AG04450 (cell line): ENCODE results near the gene LAMC1. TPM values are rescaled to one million over a fixed set of nuclear protein-coding genes. Genes with fewer than 3 reads are reported as not detected.

ENCODE experiments used
- CTCF ChIA-PET: fragments of 300-600, 350-600 bp; formaldehyde crosslinking; extraction: SDS; loops from one replicate; lab custom pipeline; 2022; ENCODE audit warnings: antibody characterized with exemption, inconsistent platforms; lab: Charles Lee
- POLR2A ChIA-PET: fragments of 350-600 bp; formaldehyde crosslinking; extraction: SDS; loops from one replicate; lab custom pipeline; 2021; ENCODE audit warnings: antibody characterized with exemption, inconsistent platforms; lab: Yijun Ruan, JAX
- DNase-seq: peaks from one replicate; pipeline ENCODE4 v3.0.0-alpha.2; 2011; ENCODE audit warnings: low read depth, low spot score
- H3K27ac ChIP-seq: one replicate; pipeline ENCODE4 v1.5.1; 2012; ENCODE audit warnings: low read depth, low read length, control low read depth
- H3K27me3 ChIP-seq: one replicate; pipeline ENCODE4 v1.6.0; 2012; ENCODE audit warnings: low read length; ENCODE audit not compliant: control insufficient read depth, insufficient read depth
- H3K4me3 ChIP-seq: 2 replicates; pipeline ENCODE4 v1.5.1; 2011; ENCODE audit warnings: mild to moderate bottlenecking, low read depth, low read length, control low read depth
- H3K9me3 ChIP-seq: 2 replicates; pipeline ENCODE4 v1.5.1; 2012; ENCODE audit warnings: low read length; ENCODE audit not compliant: control insufficient read depth, insufficient read depth
- polyA plus RNA-seq: library from polyadenylated mRNA; depleted of rRNA; stranded (reverse); fragments of >200 nt; gene quantifications from 2 replicates; pipeline ENCODE4 v1.2.3, GENCODE V29; 2011
- TF ChIP-seq, protein P1 (sequence below): IDR thresholded peaks from 2 replicates; pipeline ENCODE4 v1.5.1; 2011; ENCODE audit warnings: low read depth, low read length, control low read depth, inconsistent platforms

LAMC1 gene
- polyA plus RNA-seq, 1 experiment: 348 TPM

DNA sequence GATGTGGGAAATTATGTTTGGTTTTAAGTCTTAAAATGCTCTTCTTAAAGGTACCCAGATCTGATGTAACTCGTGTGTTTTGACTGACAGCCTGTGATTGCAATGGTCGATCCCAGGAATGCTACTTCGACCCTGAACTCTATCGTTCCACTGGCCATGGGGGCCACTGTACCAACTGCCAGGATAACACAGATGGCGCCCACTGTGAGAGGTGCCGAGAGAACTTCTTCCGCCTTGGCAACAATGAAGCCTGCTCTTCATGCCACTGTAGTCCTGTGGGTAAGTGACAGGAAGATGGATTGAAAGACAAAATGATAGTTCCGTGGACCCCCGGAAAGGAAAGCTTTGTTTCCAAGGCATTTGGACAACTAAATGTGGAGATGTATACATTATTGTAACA lies 91.2 kb downstream of the LAMC1 start:
- Histone ChIP-seq H3K4me3 (no peak overlapping the region), H3K9me3 (no peaks in the 10 kb centered on the region), H3K27me3 (no peaks in the 10 kb centered on the region), H3K27ac (no peak overlapping the region)
- DNase-seq: no peak
- POLR2A ChIA-PET: no interaction called here
- TF ChIP-seq, protein P1, sequence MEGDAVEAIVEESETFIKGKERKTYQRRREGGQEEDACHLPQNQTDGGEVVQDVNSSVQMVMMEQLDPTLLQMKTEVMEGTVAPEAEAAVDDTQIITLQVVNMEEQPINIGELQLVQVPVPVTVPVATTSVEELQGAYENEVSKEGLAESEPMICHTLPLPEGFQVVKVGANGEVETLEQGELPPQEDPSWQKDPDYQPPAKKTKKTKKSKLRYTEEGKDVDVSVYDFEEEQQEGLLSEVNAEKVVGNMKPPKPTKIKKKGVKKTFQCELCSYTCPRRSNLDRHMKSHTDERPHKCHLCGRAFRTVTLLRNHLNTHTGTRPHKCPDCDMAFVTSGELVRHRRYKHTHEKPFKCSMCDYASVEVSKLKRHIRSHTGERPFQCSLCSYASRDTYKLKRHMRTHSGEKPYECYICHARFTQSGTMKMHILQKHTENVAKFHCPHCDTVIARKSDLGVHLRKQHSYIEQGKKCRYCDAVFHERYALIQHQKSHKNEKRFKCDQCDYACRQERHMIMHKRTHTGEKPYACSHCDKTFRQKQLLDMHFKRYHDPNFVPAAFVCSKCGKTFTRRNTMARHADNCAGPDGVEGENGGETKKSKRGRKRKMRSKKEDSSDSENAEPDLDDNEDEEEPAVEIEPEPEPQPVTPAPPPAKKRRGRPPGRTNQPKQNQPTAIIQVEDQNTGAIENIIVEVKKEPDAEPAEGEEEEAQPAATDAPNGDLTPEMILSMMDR: no peak
- CTCF ChIA-PET: no interaction called here

DNA sequence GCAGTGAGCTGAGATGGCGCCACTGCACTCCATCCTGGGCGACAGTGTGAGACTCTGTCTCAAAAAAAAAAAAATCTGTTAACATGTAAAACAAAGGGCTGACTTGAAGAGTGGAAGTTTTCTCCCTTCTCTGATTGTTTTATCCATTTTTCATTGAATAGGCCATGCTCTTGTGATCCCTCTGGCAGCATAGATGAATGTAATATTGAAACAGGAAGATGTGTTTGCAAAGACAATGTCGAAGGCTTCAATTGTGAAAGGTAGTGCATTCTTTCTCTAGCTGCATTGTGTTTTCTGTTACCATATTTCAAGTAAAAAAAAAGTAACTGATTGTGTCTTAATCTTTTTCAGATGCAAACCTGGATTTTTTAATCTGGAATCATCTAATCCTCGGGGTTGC lies 93.2 kb downstream of the LAMC1 start:
- POLR2A ChIA-PET: no interaction called here
- CTCF ChIA-PET: no interaction called here
- H3K27me3 ChIP-seq: no peaks in the 10 kb centered on the region

DNA sequence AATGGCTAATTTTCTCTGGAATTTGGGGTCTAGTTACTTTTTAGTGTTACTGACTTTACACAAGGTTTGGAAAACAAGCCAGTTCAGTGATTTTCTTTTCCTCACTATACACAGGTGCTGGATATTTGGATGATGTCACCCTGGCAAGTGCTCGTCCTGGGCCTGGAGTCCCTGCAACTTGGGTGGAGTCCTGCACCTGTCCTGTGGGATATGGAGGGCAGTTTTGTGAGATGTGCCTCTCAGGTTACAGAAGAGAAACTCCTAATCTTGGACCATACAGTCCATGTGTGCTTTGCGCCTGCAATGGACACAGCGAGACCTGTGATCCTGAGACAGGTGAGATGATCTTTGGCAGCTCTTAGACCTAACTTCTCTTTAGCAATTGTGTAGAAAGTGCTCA lies 98.4 kb downstream of the LAMC1 start:
- H3K4me3 ChIP-seq: no peak overlapping the region
- no peak overlapping the region for H3K27ac ChIP-seq
- ChIA-PET POLR2A (no interaction called here), CTCF (no interaction called here)
- no peaks in the 10 kb centered on the region for H3K9me3 ChIP-seq
- TF ChIP-seq, protein P1: no peak
- H3K27me3 ChIP-seq: no peaks in the 10 kb centered on the region
- DNase-seq: no peak

More for the DNA sequence above, 93.2 kb downstream of the LAMC1 start:
- DNase-seq: no peak
- TF ChIP-seq, protein P1: no peak
- no peaks in the 10 kb centered on the region for H3K9me3 ChIP-seq
- H3K4me3 ChIP-seq: no peak overlapping the region
- H3K27ac ChIP-seq: no peak overlapping the region

DNA sequence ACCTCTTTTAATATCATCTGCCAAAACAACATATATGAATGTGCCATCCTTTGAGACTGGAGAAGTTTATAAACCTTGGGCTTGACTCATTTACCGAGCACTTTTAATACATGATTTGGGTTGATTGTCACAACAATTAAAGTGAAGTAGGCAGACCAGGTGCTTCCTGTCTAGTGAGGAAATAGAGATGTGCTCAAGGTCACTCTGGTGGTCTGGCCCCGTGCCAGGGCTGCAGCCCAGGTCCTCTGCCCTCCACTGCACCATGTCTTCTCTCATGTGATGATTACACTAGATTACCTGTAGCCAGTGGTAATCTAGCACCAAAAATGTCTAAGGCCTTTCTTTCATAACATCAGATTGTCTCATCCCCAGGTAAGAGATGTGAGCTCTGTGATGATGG lies 101.0 kb downstream of the LAMC1 start:
- H3K4me3 ChIP-seq: no peak overlapping the region
- TF ChIP-seq, protein P1: no peak
- CTCF ChIA-PET: interaction anchor here (1.6 kb wide), 1 partner anchor 111 kb away, joined by 7 read pairs; no protein-coding TSS in a partner anchor
- POLR2A ChIA-PET: no interaction called here
- no peaks in the 10 kb centered on the region for H3K27me3 ChIP-seq
- H3K9me3 ChIP-seq: no peaks in the 10 kb centered on the region
- no peak for DNase-seq
- no peak overlapping the region for H3K27ac ChIP-seq

DNA sequence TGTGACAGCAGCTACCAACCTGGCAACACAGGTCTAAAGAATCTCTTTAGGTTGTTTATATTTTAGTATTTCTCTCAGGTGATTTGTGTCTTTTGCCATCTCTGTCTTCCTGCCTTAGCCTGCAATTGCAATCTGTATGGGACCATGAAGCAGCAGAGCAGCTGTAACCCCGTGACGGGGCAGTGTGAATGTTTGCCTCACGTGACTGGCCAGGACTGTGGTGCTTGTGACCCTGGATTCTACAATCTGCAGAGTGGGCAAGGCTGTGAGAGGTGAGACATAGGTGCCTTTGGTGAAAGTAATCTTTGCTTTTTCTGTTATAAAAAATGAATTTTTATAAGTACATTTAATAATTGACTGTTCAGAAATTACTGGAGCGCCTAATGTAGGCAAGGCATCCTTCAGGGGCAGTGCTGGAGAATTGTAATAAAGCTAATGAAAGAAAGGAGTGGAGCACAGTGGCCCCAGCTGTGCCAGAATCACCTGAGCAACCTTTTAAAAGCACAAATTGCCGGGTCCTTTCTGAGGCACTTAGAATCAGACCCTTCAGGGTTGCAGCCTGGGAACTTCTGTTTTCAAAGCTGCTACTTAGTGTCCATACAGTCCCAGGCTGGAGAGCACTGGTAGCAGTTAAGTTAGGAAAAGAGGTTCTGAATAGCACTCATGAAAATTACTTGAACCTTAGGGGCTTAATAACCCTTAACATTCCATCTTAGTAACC lies 102.2 kb downstream of the LAMC1 start:
- TF ChIP-seq, protein P1: no peak
- Histone ChIP-seq H3K27me3 (no peaks in the 10 kb centered on the region), H3K9me3 (no peaks in the 10 kb centered on the region), H3K4me3 (no peak overlapping the region), H3K27ac (no peak overlapping the region)
- DNase-seq: no peak
- ChIA-PET CTCF (interaction anchor here (2.3 kb wide), 1 partner anchor 163 kb away, joined by 14 read pairs; no protein-coding TSS in a partner anchor), POLR2A (interaction anchor here (0.8 kb wide), 1 partner anchor 162 kb away, joined by 3 read pairs; no protein-coding TSS in a partner anchor)
